ENCODE measurements around the gene ZFYVE27. TPM values are rescaled to one million over a fixed set of nuclear protein-coding genes. Genes with fewer than 3 reads are reported as not detected.

ZFYVE27 gene
- total and polyA plus RNA-seq, 2 of the 4 experiments (the other 2 are of a cell fraction), result 13.1 to 22.2 TPM

DNA sequence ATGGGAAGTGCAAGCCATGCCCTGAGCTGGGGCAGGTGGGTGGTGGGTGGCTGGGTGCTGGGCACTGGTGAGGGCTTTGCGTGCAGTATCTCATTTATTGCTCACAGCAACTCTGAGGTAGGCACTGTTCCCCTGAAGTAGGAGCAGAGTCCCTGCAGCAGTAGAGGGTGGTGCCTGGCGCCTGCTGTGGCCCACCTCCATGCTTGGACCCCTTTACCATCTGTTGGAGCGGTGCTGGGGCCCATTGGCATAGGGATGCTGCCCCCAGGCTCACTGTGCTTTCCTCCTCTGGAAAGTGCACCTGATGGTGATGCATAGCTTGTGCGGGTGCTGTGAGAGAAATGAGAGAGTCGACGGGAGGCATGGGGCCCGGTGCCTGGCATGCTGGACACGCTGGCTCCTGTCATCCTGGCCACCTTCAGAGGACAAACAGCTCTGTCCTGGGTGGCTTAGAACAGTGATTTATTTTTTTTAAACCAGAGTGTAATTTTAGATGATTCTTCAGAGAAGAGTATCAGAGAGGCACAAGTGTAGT is 24.5 kb downstream of the ZFYVE27 start:
- H2BK5ac ChIP-seq (ENCODE audit: low read depth, low read length, poor library complexity, severe bottlenecking), result no peak overlapping the region
- in situ Hi-C loops (cut with MboI; ENCODE audit: low sequenced_read_pairs), result no loop called here
- no peak overlapping the region for H2BK15ac ChIP-seq (ENCODE audit: low read depth, low read length)
- no peak overlapping the region for H3K23ac ChIP-seq (ENCODE audit: low read depth, low read length)
- dilution Hi-C loops (cut with HindIII; ENCODE audit: low sequenced_read_pairs, unreplicated experiment), result no loop called here
- H4K5ac ChIP-seq (ENCODE audit: low read depth, low read length), result no peak overlapping the region
- no peak overlapping the region for H3K27ac ChIP-seq (ENCODE audit: insufficient read depth, low read length)
- H3K14ac ChIP-seq (replicated peaks; ENCODE audit: low read depth, low read length), result no peak overlapping the region
- TF ChIP-seq RCOR1 (IDR thresholded peaks at IDR 0.05; ENCODE audit: insufficient replicate concordance, low read length) (no peak), FOS (IDR thresholded peaks at IDR 0.05; ENCODE audit: low read depth, low read length) (no peak), SMC3 (IDR thresholded peaks at IDR 0.05; ENCODE audit: low read depth, low read length) (no peak), CEBPB (IDR thresholded peaks at IDR 0.05; ENCODE audit: low read depth, low read length) (no peak), POLR2A (IDR thresholded peaks at IDR 0.05; ENCODE audit: low read depth, low read length) (no peak), CHD1 (IDR thresholded peaks at IDR 0.05; ENCODE audit: low read depth, low read length) (no peak), RFX5 (IDR thresholded peaks at IDR 0.05; ENCODE audit: low read depth, low read length) (no peak), RAD21 (IDR thresholded peaks at IDR 0.05; ENCODE audit: low read length) (no peak)
- TF ChIP-seq, protein P1, sequence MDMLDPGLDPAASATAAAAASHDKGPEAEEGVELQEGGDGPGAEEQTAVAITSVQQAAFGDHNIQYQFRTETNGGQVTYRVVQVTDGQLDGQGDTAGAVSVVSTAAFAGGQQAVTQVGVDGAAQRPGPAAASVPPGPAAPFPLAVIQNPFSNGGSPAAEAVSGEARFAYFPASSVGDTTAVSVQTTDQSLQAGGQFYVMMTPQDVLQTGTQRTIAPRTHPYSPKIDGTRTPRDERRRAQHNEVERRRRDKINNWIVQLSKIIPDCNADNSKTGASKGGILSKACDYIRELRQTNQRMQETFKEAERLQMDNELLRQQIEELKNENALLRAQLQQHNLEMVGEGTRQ (IDR thresholded peaks at IDR 0.05; ENCODE audit: low read depth, low read length), result no peak
- TF ChIP-seq, protein P2, sequence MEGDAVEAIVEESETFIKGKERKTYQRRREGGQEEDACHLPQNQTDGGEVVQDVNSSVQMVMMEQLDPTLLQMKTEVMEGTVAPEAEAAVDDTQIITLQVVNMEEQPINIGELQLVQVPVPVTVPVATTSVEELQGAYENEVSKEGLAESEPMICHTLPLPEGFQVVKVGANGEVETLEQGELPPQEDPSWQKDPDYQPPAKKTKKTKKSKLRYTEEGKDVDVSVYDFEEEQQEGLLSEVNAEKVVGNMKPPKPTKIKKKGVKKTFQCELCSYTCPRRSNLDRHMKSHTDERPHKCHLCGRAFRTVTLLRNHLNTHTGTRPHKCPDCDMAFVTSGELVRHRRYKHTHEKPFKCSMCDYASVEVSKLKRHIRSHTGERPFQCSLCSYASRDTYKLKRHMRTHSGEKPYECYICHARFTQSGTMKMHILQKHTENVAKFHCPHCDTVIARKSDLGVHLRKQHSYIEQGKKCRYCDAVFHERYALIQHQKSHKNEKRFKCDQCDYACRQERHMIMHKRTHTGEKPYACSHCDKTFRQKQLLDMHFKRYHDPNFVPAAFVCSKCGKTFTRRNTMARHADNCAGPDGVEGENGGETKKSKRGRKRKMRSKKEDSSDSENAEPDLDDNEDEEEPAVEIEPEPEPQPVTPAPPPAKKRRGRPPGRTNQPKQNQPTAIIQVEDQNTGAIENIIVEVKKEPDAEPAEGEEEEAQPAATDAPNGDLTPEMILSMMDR (conservative IDR thresholded peaks at IDR 0.05; ENCODE audit: low read depth, low read length), result no peak
- ChIA-PET POLR2A (ENCODE audit: unreplicated experiment) (no interaction called here), CTCF (no interaction called here)
- no peak overlapping the region for H3K4ac ChIP-seq (ENCODE audit: low read depth, low read length)
- no peak overlapping the region for H2AK9ac ChIP-seq (replicated peaks; ENCODE audit: low read depth, low read length, poor library complexity)
- H3K9me1 ChIP-seq (ENCODE audit: insufficient read depth, low read length), result no peaks in the 10 kb centered on the region
- no peak for DNase-seq
- no peaks in the 10 kb centered on the region for H3K4me1 ChIP-seq (ENCODE audit: control insufficient read depth, insufficient read depth, low read length)
- H2BK20ac ChIP-seq (ENCODE audit: low read depth, low read length), result no peak overlapping the region
- no peak overlapping the region for H3K4me2 ChIP-seq (ENCODE audit: low read depth, low read length)
- BruUV-seq (replicated peaks), result no TSS peak
- H3K4me3 ChIP-seq (ENCODE audit: insufficient read depth, low read depth, low read length), result no peak overlapping the region
- WGBS, 2 experiments (ENCODE audit: extremely low coverage in 2 of 2, insufficient read length in 1 of 2), result 96% methylated on average over 4 of the region's 8 CpGs; no CpG with 5 or more reads in 1 of the 2 experiments
- intact Hi-C loops (cut with micrococcal nuclease), result no loop called here
- no peak overlapping the region for H3K18ac ChIP-seq (ENCODE audit: low read depth, low read length)
- H3K27me3 ChIP-seq (ENCODE audit: control insufficient read depth, insufficient read depth, low read length), result no peaks in the 10 kb centered on the region
- no peak overlapping the region for H2AFZ ChIP-seq (replicated peaks; ENCODE audit: low read length, poor library complexity)
- H3K36me3 ChIP-seq (ENCODE audit: control insufficient read depth, insufficient read depth, low read length), result peaks cover 34% of the 10 kb centered on the region
- H4K91ac ChIP-seq (ENCODE audit: insufficient read depth, low read depth, low read length), result no peak overlapping the region
- H3K79me1 ChIP-seq (ENCODE audit: low read depth in 1 of 2, low read length in 2 of 2), result no peaks in the 10 kb centered on the region
- no peak for ATAC-seq (ENCODE audit: low read depth)
- H4K8ac ChIP-seq (ENCODE audit: low read depth in 2 of 2, low read length in 2 of 2), result no peak overlapping the region
- no peak overlapping the region for H2AK5ac ChIP-seq (ENCODE audit: low read depth, low read length)
- no peak overlapping the region for H3K9ac ChIP-seq (ENCODE audit: low read depth, low read length)
- H3K56ac ChIP-seq (ENCODE audit: extremely low read depth, insufficient read depth, low read length), result no peak overlapping the region
- no peak overlapping the region for H2BK120ac ChIP-seq (ENCODE audit: low read depth, low read length)
- H4K20me1 ChIP-seq (ENCODE audit: insufficient read depth, low read length), result no peaks in the 10 kb centered on the region
- no peaks in the 10 kb centered on the region for H3K9me3 ChIP-seq (ENCODE audit: control insufficient read depth, insufficient read depth, low read length)

All from IMR-90 (cell line).